Measurements from ENCODE around the gene ARFGAP3.

Gene ARFGAP3, protein sequence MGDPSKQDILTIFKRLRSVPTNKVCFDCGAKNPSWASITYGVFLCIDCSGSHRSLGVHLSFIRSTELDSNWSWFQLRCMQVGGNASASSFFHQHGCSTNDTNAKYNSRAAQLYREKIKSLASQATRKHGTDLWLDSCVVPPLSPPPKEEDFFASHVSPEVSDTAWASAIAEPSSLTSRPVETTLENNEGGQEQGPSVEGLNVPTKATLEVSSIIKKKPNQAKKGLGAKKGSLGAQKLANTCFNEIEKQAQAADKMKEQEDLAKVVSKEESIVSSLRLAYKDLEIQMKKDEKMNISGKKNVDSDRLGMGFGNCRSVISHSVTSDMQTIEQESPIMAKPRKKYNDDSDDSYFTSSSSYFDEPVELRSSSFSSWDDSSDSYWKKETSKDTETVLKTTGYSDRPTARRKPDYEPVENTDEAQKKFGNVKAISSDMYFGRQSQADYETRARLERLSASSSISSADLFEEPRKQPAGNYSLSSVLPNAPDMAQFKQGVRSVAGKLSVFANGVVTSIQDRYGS

GRCh38 chr22:42856865-42857704 lies at the start of gene ARFGAP3:
Gene ARFGAP3, minus strand, starts transcription at chr22:42857273. Its CDS starts 91 bp downstream, at chr22:42857182.
- DNase-seq, result peak; percentile 98

- no peak for DNase-seq
Measured at GRCh38 chr22:42905702-42906183, 48.7 kb upstream of the ARFGAP3 start.

DNA sequence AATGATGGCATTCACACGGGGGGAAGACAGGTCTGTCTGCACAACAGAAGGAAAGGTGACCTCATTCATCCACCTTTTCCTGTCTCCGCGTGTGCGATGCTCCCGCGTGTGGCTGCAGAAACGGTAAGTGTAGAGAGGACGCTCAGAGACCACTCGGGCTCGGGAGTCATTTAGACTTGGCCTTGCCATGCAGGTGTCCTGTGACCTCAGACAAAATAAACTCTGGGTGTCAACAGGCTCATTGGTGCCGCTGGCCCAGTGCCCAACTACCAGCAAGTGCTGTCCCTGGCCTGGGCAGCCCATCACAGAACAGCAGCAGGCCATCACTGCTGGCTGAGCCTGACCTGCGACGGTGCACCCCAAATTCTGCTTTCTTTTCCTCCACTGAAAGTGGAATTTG lies 48.1 kb upstream of the ARFGAP3 start:
- DNase-seq, result no peak

- DNase-seq, result no peak
Measured at GRCh38 chr22:42904050-42904449, 47.0 kb upstream of the ARFGAP3 start.

DNA sequence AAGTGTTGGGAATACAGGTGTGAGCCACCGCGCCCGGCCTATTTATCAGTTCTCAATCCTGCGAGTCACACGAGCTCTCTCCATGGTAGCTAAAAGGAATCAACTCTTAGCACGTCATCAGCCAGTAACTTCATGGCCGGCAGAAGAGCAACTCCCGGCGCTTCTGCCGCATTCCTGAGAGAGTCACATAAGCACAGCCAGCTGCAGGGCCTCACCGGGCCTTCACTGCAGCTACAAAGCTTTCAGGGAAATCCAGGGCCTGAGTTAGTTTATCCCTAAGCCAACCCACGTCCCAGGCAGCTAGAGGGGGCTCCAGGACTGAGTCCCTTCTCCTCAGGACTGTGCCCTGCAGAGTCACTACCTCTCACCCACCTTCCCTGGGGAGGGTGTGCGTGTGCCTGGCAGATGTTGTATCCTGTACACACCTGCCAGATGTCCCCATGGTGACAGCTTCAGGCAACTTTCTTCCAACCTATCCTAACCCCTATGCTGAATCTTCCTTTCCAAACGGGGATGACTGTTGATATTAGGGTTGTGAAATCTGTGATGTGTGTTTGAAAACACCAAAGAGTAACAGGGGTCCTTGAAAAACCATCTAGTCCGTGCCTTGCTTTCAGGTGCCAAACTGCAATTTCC lies 45.9 kb upstream of the ARFGAP3 start:
- DNase-seq, result no peak

DNA sequence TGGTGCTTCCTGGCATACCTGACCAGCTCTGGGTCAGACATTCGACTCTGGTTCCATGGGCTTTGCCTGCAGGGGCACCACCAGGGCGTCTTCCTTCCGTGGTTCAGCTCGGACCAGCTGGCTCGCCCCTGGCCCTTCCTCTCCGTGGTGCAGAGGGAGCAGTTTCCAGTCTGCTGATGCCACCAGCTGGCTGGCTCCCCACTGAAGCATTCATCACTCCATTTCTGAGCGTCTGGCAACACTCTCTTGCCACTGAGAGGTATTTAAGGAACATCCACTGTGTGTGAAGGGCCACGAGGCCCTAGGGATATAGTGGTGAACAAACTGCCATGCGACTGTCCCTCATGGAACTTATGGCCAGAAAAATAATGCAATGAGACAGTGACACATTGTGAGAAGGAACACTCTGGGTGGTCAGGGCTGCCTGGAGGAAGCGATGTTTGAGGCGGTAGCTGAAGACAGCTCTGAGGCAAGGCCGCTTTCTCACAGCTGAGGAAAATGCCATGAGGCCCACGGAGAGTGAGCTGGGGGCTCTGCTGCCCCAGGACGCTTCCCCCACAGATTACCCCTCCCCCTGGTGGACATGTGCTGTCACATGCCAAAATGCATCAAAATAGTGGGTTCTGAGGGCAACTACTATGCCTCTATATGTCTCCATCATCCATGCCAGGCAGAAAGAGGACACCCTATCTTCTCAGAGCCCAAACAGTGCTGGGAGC lies 44.9 kb upstream of the ARFGAP3 start:
- DNase-seq, result no peak

DNA sequence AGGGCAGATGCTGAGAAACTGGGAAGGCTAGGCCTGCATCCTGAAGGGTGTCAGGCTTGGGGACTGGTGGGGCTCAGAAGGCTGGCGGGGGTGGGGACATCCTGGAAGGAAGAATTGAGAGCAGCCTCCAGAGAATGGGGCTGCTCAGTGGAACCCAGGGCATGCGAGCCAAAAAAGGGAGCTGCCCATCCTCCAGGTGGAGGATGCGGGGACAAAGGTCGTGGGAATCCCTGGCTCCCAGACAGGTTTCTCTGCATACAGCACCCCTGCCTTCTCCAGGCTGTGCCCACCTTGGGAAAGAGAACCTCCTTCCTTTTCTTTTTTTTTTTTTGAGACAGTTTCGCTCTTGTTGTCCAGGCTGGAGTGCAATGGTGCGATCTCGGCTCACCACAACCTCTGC lies 40.9 kb upstream of the ARFGAP3 start:
- DNase-seq, result no peak

- DNase-seq, result no peak
Measured at GRCh38 chr22:42895541-42895981, 38.5 kb upstream of the ARFGAP3 start.

DNA sequence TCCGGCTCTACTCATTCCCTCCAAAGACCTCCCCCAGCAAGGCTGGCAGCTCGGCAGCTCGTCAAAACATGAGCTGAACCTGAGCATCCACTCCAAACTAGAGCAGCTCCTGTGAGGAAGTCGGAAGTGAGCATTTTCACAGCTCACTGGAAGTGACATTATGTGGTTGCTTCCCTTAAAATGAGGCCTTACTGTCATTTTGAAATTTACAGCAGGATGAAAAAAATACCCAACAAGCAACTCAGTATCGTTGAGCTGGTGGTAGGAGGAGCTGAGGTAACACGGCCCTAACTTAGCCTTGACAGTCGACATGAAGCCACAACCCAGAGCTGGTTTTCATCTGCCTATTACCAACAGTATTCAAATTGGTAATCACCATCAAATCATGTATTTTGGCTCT lies 38.0 kb upstream of the ARFGAP3 start:
- DNase-seq, result no peak

DNA sequence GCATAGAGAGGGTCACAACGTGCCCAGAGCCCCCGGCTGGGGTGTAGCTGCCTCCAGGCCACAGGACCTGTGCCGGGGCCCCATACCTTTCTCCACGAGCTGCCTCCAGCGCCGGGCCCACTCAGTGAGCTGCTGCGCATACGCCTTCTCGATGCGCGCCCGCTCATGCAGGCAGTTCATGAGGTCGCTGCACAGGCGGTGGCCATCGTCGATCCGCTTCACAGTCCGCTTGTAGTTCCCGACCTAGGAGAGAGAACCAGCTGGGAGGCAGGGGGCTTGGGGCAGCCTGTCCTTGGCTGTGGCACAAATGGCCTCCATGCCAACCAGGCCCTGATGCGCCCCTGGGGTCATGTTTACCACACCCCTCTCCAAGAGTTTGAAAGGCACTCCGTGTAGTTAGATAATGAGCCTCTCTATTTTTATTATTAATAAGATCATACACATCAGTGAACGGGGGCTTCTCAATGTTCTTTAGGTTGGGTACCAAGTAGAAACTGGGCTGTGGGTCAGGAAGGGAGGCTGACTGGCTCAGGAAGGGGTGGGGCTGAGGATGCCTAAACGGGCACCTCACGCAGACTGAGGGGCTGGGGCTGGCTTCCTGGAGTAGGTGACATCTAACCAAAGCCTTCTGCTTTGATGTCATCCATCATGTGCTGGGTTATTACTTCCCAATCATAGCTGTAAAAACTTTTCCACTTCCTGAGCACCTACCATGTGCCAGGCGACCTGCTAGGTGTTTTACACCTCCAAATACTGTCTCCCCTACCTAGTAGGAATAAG lies 36.5 kb upstream of the ARFGAP3 start:
- no peak for DNase-seq

GRCh38 chr22:42892571-42893316 lies 35.7 kb upstream of the ARFGAP3 start:
- DNase-seq, result no peak

- DNase-seq, result no peak
Measured at GRCh38 chr22:42892156-42892555, 35.1 kb upstream of the ARFGAP3 start.

GRCh38 chr22:42891696-42892095 lies 34.6 kb upstream of the ARFGAP3 start:
- DNase-seq, result no peak

GRCh38 chr22:42891008-42891407 lies 33.9 kb upstream of the ARFGAP3 start:
- no peak for DNase-seq

GRCh38 chr22:42889304-42889703 lies 32.2 kb upstream of the ARFGAP3 start:
- no peak for DNase-seq

DNA sequence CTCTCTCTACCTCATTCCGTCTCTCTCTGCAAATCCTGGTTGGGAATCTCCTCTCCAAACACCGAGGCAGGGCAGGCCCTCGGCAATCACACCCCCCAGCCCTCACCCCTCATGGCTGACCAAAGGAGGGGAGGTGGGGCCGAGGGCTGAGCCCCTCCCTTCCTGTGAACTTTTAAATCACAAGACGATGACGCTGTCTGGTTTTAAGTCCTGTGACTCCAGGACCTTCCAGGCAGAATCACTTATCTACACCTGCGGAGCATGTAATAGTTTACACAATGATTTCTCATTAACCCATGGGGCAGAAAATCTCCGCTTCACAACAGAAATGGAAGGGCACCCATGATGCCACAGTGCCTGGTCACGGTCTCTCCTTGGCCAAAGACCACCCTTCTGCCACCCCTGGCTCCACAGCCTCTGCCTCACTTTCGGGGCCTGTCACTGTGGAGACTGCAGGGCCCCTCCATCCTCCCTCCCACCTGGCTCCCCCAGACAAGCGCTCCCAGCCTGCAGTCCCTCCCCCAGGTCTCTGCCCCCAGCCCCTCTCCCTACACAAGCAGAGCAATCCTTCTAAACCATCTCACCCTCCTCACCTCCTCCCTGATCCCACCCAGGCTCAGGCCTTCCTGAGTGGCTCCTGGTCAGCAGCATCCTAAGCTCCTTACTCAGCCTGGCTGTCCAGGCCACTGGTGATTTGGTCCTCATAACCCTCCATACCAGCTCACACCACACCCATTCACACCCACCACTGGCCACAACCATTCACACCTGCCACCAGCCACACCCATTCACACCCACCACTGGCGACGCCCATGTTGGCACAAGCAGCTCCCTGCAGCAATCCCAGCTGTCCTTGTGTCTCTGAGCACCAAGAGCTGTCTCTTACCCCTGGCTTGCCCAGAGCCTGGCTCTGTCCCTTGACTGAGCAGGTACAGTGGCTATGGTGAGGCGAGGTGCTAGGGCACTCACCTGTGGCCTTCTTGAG lies 30.7 kb upstream of the ARFGAP3 start:
- no peak for DNase-seq

GRCh38 chr22:42887120-42887519 lies 30.0 kb upstream of the ARFGAP3 start:
- DNase-seq, result no peak

GRCh38 chr22:42885446-42885845 lies 28.4 kb upstream of the ARFGAP3 start:
- DNase-seq, result no peak

- DNase-seq, result no peak
Measured at GRCh38 chr22:42884616-42885375, 27.7 kb upstream of the ARFGAP3 start.
